Measurements from ENCODE around the gene PPP3R2.
"Not testable (repeated sequence)": the region's sequence is repeated elsewhere in the genome, so short reads cannot be mapped to it uniquely, and the experiment has no call there.

The PPP3R2 gene

DNA sequence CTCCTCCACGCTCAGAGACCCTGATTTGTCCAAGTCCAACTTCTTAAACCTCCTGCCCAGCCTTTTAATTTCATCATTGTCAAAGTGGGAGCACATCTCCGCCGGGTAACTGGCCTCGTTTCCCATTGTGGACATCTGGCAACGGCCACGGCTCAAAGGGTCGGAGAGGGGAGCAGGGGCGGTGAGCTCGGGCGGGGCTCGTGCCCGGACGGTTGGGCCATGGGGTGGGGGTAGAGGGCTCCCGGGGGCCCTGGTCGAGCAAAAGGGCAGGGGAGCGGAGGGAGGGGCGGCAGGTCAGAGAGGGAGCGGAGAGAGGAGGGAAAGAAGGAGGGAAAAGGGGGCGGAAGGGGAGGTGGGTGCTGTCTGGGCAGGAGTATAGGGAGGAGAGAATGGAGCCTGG lies at the start of gene PPP3R2:
TSS of gene PPP3R2 (minus strand) at position 174 of the 400 bp plus-strand sequence. CDS start at position 126, 48 bp downstream.
- DNase-seq (ENCODE audit: low spot score) = no peak

- DNase-seq (ENCODE audit: low spot score) = no peak
Measured at GRCh38 chr9:101639785-101640665, 45.3 kb upstream of the PPP3R2 start.

DNA sequence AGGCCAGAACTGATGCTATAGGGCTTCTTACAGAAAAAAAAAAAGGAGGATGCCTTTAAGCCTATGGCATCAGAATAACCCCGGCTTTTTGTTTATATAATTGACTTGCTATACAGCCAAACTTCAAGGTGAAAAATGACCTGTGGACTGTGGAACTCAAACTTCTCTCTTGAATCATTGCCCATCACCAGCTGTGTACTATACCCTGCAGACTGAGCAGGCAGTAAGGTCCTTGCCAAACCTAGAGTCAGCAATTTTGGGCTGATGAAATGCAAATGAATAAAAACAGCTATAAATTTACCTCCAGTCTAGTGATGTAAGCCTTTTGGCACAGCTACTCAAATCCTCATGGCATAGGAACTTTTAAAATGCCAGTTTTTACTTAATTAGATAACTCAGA lies 44.5 kb upstream of the PPP3R2 start:
- DNase-seq (ENCODE audit: low spot score) = no peak

DNA sequence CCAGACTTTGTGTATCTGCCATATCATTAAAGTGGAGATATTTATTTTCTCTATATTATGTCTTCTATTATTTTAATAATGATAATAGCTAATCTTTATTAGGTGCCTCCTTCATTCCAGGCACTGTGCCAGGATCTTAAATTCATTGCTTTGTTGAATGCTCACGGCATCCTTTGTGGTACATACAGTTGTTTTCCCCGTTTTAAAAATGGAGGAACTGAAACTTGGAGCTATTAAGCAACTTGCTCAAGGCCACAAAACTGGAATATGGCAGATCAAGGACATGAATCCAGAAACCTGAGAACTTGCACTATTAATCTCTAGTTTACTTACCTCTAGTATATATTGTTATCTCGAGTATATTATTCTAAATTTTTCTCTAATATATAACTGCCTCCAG lies 41.5 kb upstream of the PPP3R2 start:
- no peak for DNase-seq (ENCODE audit: low spot score)

GRCh38 chr9:101635473-101635872 lies 40.7 kb upstream of the PPP3R2 start:
- no peak for DNase-seq (ENCODE audit: low spot score)

DNA sequence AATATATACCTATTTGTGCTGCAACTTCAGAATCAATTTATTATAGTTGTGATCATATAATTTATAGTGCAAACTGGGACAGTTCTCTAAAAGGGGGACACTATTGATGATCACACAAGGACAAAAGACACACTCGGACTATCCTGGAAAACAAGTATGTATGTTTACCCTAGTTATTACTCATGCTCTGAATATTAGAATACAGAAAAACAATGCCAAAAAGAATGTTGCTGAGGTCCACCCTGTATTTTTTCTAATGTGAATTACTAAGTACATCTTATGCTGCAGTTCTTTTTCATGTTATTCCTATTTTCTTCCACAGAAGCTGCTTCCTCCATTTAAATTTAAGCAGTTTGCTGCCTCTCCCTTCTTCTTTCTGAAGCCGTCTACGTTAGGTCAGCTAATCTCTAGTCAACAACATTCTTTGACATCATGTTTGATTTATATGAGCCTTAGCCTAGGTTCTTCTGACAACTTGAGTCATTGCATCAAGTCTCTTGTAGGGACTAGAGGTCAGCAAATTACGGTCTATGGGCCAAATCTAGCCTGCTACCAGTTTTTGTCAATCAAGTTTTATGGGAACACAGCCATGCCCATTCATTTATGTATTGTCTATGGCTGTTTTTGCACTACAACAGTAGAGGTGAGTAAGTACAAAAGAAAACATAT lies 40.1 kb upstream of the PPP3R2 start:
- DNase-seq (ENCODE audit: low spot score) = no peak

DNA sequence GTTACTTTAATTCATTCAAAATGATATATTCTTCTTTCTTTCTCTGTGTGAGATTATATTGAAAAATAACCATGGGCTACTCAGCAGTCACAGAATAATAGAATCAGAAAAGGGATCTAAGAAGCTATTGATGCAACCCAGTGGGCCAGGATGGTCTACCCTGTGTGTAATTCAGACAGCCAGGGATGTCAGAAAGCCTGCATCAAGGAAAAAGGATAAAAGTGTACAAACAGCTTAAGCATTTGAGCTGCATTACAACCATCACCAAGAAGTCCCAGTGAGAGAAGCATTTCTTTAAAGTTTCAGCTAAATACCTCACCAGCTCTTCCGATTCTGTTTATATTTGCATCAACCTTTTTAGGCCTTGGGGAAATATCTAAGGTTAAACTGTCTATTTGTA lies 37.8 kb upstream of the PPP3R2 start:
- DNase-seq (ENCODE audit: low spot score) = no peak

GRCh38 chr9:101631892-101632291 lies 37.1 kb upstream of the PPP3R2 start:
- no peak for DNase-seq (ENCODE audit: low spot score)

GRCh38 chr9:101629636-101630035 lies 34.9 kb upstream of the PPP3R2 start:
- no peak for DNase-seq (ENCODE audit: low spot score)

DNA sequence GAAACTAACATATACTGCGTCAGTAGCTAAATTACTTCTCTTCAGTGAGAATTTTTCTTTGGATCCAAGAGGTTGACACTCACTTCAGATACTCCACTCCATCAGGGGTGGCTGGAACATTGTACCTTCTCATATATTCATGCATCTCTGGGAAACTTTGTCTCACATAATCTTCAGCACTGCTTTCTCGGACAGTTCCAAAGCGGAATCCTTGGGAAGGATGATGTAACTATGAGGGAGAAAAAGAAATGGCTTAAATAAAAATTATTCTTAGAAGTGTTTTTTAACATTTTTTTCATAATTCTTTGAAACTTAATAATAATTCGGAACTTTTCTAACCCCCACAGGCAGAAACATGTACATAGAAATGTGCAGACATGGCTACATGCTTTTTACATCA lies 33.4 kb upstream of the PPP3R2 start:
- no peak for DNase-seq (ENCODE audit: low spot score)

- DNase-seq (ENCODE audit: low spot score) = peak; percentile 24
Measured at GRCh38 chr9:101626295-101626694, 31.5 kb upstream of the PPP3R2 start.

DNA sequence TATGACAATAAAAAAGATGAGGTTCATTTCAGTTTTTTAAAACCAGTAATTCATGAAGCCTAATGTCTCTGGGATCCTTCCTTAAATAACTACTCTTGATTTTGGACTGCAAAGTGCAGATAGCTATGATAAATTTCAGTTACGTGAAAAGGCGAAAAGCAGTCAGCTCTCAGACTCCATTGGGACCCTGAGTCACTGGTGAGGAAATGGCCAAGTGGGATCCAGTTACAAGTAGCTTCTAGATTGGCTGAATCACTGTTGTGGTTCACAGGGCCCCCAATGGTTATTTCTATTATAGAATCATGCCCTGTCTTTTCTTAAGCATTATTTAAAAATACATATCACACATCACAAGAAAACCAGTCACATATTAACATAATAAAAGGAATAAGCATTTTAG lies 31.1 kb upstream of the PPP3R2 start:
- DNase-seq (ENCODE audit: low spot score) = no peak

DNA sequence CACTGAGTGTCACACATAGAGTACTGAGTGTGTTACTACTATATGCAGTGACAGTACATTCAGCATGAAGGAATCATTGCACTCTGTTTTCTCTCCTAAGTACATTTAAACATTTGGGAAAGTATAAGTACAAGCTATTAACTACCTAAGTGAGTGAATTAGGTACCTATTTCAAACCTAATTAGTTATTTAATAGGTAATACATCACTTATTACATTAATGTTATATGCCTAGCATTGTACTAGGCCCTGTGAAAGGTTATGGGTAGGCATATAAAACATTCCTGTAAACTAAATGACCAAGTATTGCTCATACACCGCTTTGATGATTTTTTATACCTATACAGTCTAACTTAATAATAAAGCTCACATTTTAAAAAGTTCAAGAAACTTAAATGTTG lies 25.7 kb upstream of the PPP3R2 start:
- DNase-seq (ENCODE audit: low spot score) = no peak

DNA sequence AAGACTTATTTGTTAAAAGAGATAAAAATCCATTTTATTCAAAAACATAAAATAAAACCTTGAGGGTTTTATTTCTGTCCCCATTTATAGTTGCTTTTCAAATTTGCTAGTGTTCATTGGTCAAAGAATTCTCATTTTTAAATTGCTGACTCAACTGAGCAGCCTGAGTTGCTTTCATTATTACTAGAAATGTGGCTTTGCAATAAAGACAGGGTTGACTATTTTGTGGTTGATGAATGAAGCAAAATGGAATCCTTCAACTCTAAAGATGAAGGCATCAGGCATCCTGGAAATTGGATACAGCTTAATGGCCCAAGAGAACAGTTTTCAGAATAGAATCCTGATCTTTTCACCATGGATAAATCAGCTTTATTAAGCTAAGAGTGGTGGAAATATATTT lies 23.9 kb upstream of the PPP3R2 start:
- peak; percentile 57 for DNase-seq (ENCODE audit: low spot score)

GRCh38 chr9:101605547-101605946 lies 10.8 kb upstream of the PPP3R2 start:
- DNase-seq (ENCODE audit: low spot score) = no peak

GRCh38 chr9:101604296-101604695 lies 9.5 kb upstream of the PPP3R2 start:
- DNase-seq (ENCODE audit: low spot score) = no peak

GRCh38 chr9:101601904-101602765 lies 7.4 kb upstream of the PPP3R2 start:
- peak; percentile 21 for DNase-seq (ENCODE audit: low spot score)

DNA sequence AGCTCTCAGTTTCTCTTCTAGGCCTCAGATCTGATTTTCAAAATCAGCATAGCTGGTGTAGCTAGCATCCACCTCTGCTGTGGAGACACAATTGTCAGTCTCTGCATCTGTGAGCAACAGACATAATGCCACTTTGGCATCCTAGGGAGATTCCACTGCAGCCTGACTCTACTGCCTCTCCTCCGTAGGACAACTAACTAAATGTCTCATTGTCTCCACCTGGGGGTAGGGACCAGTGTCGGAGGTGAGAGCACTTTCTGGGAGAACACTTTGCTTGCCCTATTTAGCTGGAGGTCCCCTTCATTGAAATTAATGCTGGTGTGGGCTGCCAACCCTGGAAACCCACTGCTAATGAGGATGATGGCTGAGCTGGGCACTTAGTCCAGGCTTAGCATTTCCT lies 1.4 kb downstream of the PPP3R2 start:
- DNase-seq (ENCODE audit: low spot score) = no peak

- DNase-seq (ENCODE audit: low spot score) = no peak
Measured at GRCh38 chr9:101592788-101593187, 2.0 kb downstream of the PPP3R2 start.

DNA sequence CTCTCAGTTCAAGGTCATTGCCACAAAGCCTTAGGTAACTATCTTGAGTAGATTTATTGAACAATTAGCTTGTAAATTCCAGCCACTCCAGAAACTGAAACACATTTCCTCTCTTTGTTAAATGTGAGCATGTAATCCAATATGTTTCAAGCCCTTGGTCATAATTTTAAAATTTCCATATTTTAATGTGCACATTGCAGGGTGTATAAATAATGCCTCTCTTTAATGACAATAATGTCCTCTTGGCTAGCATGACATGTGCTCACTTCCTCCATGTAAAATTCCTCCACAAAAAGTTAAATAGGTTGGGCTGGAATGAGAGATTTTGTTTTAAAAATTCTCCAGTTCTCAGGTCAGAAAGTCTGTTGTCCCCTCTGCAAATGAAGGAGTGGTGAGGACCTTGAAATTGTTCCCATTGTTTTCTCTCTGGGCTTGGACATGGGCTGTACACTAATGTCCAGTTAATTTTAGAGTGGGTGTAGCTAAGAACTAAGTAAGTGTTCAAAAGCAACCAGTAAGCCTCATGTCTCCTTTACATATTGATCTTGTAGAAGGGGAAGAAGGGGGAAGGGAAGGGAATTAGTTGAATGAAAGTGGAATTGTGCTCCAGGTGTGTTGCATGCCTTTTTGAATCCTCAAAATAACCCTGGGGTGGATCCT lies 2.9 kb downstream of the PPP3R2 start:
- no peak for DNase-seq (ENCODE audit: low spot score)

GRCh38 chr9:101590901-101591300 lies 3.9 kb downstream of the PPP3R2 start:
- DNase-seq (ENCODE audit: low spot score) = no peak

- DNase-seq (ENCODE audit: low spot score) = not testable (repeated sequence)
Measured at GRCh38 chr9:101590074-101590473, 4.7 kb downstream of the PPP3R2 start.

Measured in activated CD4-positive, alpha-beta T cell treated with anti-CD3 and anti-CD28 coated beads, Interleukin-2, Interleukin-4, amounts not matched to agents 100 ng/mL and 50 ng/mL, durations not matched to agents 16 hours and 8 hours (primary cell).